CD4-positive, alpha-beta T cell (primary cell): ENCODE data around the gene SYT11. TPM values are rescaled to one million over a fixed set of nuclear protein-coding genes. Genes with fewer than 3 reads are reported as not detected.
A peak's percentile ranks its signal among the peaks of the same experiment; 100 is the strongest.
"Not testable (repeated sequence)": the region's sequence is repeated elsewhere in the genome, so short reads cannot be mapped to it uniquely, and the experiment has no call there.

Source experiments
- ATAC-seq: fragments of 200-7000 bp; cut with Tn5 transposase; one replicate; pipeline ENCODE4 v1.10.0; 2022; ENCODE audit warnings: mild to moderate bottlenecking; ENCODE audit not compliant: poor library complexity
- CTCF ChIA-PET: fragments of 350-600 bp; sonication (Branson Sonifier 250); formaldehyde crosslinking; loops from one replicate; lab custom pipeline; 2021; ENCODE audit warnings: antibody characterized with exemption, inconsistent platforms; lab: Charles Lee
- POLR2A ChIA-PET: fragments of 350-600 bp; sonication (Branson Sonifier 250); formaldehyde crosslinking; loops from one replicate; lab custom pipeline; 2021; ENCODE audit warnings: antibody characterized with exemption, inconsistent platforms; lab: Charles Lee
- DNase-seq, 14 experiments: peaks; one replicate each; pipeline ENCODE4 v3.0.0-alpha.2; 2013 to 2020; ENCODE audit warnings: mixed read lengths in 2 of 14
- H3K27ac ChIP-seq, 2 donors: one replicate each; pipeline versions ENCODE4 v1.5.1 to v1.7.0; 2013; ENCODE audit warnings: low read length in 2 of 2, low read depth in 1 of 2, mild to moderate bottlenecking in 1 of 2
- H3K27me3 ChIP-seq, 2 experiments: 1 replicate in 1 of 2; 2 replicates in 1 of 2; pipeline versions ENCODE4 v1.6.1 to v1.7.0; 2013; ENCODE audit warnings: low read length in 2 of 2, control low read depth in 1 of 2, mild to moderate bottlenecking in 1 of 2, moderate library complexity in 1 of 2; ENCODE audit not compliant: insufficient read depth in 2 of 2, control insufficient read depth in 1 of 2
- H3K36me3 ChIP-seq: one replicate; pipeline ENCODE4 v1.6.1; 2013; ENCODE audit warnings: low read length, control low read depth; ENCODE audit not compliant: insufficient read depth
- H3K4me1 ChIP-seq: one replicate; pipeline ENCODE4 v1.6.1; 2013; ENCODE audit warnings: low read length, control low read depth; ENCODE audit not compliant: insufficient read depth
- H3K4me3 ChIP-seq: one replicate; pipeline ENCODE4 v1.5.1; 2013; ENCODE audit warnings: mild to moderate bottlenecking, low read length, moderate library complexity
- H3K9me3 ChIP-seq, 2 experiments: 1 replicate in 1 of 2; 2 replicates in 1 of 2; pipeline versions ENCODE4 v1.6.1 to v1.7.0; 2013; ENCODE audit warnings: low read length in 2 of 2, mild to moderate bottlenecking in 2 of 2, control low read depth in 1 of 2, moderate library complexity in 1 of 2; ENCODE audit not compliant: control insufficient read depth in 1 of 2, insufficient read depth in 1 of 2
- H3K27ac Mint-ChIP-seq: one replicate; pipeline ENCODE4 v1.8.0; 2020; ENCODE audit warnings: mixed read lengths
- H3K27me3 Mint-ChIP-seq: one replicate; pipeline ENCODE4 v1.8.0; 2021; ENCODE audit warnings: mixed read lengths
- H3K36me3 Mint-ChIP-seq: one replicate; pipeline ENCODE4 v1.8.0; 2021; ENCODE audit warnings: low read depth, mixed read lengths
- H3K4me1 Mint-ChIP-seq: one replicate; pipeline ENCODE4 v1.8.0; 2021; ENCODE audit warnings: low read depth, mixed read lengths
- H3K4me3 Mint-ChIP-seq: one replicate; pipeline ENCODE4 v1.8.0; 2020; ENCODE audit warnings: mild to moderate bottlenecking, mixed read lengths
- H3K9me3 Mint-ChIP-seq: one replicate; pipeline ENCODE4 v1.8.0; 2020; ENCODE audit warnings: mixed read lengths
- CTCF ChIP-seq: fragments of 200-600 bp; IDR thresholded peaks from one replicate; pipeline ENCODE4 v1.8.0; 2022; ENCODE audit warnings: antibody characterized with exemption, mild to moderate bottlenecking
- intact Hi-C, 2 experiments: fragments of 100-400 bp; cut with DNase I in 1 of 2; cut with micrococcal nuclease in 1 of 2; formaldehyde crosslinking; loops; one replicate each; pipeline versions ENCODE4 v1.15.1 to v1.9.0; 2023 to 2025; cut with DNase I, micrococcal nuclease
- total RNA-seq, 174 experiments: library from RNA in 2 of 174; stranded (reverse) in 2 of 174; gene quantifications; one replicate each; pipeline ENCODE4 v1.2.3 and lab custom pipeline; 2021 to 2026

SYT11 gene
- total RNA-seq, 2 experiments from 2014 or later, result 6.1 to 6.3 TPM

GRCh38 chr1:155920717-155921116 lies 61.4 kb downstream of the SYT11 start:
- POLR2A ChIA-PET, result interaction anchor here (1.4 kb wide), 1 partner anchor 14 kb away, joined by 3 read pairs; no protein-coding TSS in a partner anchor
- H3K4me1 Mint-ChIP-seq, result no peaks in the 10 kb centered on the region
- no peaks in the 10 kb centered on the region for H3K9me3 ChIP-seq
- H3K27me3 Mint-ChIP-seq, result no peaks in the 10 kb centered on the region
- no peaks in the 10 kb centered on the region for H3K4me1 ChIP-seq
- H3K27ac ChIP-seq, result no peak overlapping the region
- no peak overlapping the region for H3K4me3 Mint-ChIP-seq
- H3K27me3 ChIP-seq, result no peaks in the 10 kb centered on the region
- H3K36me3 ChIP-seq, result peaks cover 95% of the 10 kb centered on the region
- peaks cover 84% of the 10 kb centered on the region for H3K36me3 Mint-ChIP-seq
- CTCF ChIA-PET, result interaction anchor here (2.1 kb wide), 1 partner anchor 13 kb away, joined by 6 read pairs; the partner anchor contains the start of gene KHDC4
- intact Hi-C loops, result no loop called here
- no peak for TF ChIP-seq CTCF
- no peaks in the 10 kb centered on the region for H3K9me3 Mint-ChIP-seq
- ATAC-seq (no peak), DNase-seq (no peak)
- no peak overlapping the region for H3K4me3 ChIP-seq
- peak overlapping the region; percentile 40 for H3K27ac Mint-ChIP-seq

- H3K27ac Mint-ChIP-seq, result no peak overlapping the region
- intact Hi-C loops, result no loop called here
- Histone ChIP-seq H3K9me3 (no peaks in the 10 kb centered on the region), H3K4me3 (no peak overlapping the region), H3K27me3 (no peaks in the 10 kb centered on the region), H3K36me3 (peaks cover 96% of the 10 kb centered on the region), H3K27ac (no peak overlapping the region), H3K4me1 (peaks cover under 1% of the 10 kb centered on the region)
- TF ChIP-seq CTCF, result no peak
- DNase-seq, result no peak
- no peak overlapping the region for H3K4me3 Mint-ChIP-seq
- ATAC-seq, result no peak
- no peaks in the 10 kb centered on the region for H3K9me3 Mint-ChIP-seq
- peaks cover 13% of the 10 kb centered on the region for H3K4me1 Mint-ChIP-seq
- POLR2A ChIA-PET, result interaction anchor here (1.1 kb wide), 1 partner anchor 9 kb away, joined by 3 read pairs; the partner anchor contains the start of gene KHDC4
- H3K36me3 Mint-ChIP-seq, result peaks cover 92% of the 10 kb centered on the region
- CTCF ChIA-PET, result no interaction called here
- H3K27me3 Mint-ChIP-seq, result no peaks in the 10 kb centered on the region
Measured at GRCh38 chr1:155925506-155925905, 66.1 kb downstream of the SYT11 start.

GRCh38 chr1:155929057-155929456 lies 69.7 kb downstream of the SYT11 start:
- no peaks in the 10 kb centered on the region for H3K9me3 ChIP-seq
- no peak for TF ChIP-seq CTCF
- CTCF ChIA-PET, result no interaction called here
- intact Hi-C loops, result no loop called here
- H3K27ac Mint-ChIP-seq, result peak overlapping the region; percentile 35
- H3K4me3 Mint-ChIP-seq, result peak overlapping the region; percentile 11
- peaks cover 33% of the 10 kb centered on the region for H3K4me1 ChIP-seq
- H3K36me3 Mint-ChIP-seq, result peaks cover 78% of the 10 kb centered on the region
- H3K9me3 Mint-ChIP-seq, result no peaks in the 10 kb centered on the region
- no peak for ATAC-seq
- no peak overlapping the region for H3K27ac ChIP-seq
- peaks cover 92% of the 10 kb centered on the region for H3K36me3 ChIP-seq
- no peak for DNase-seq
- H3K27me3 Mint-ChIP-seq, result no peaks in the 10 kb centered on the region
- POLR2A ChIA-PET, result no interaction called here
- H3K27me3 ChIP-seq, result no peaks in the 10 kb centered on the region
- H3K4me1 Mint-ChIP-seq, result peaks cover 37% of the 10 kb centered on the region
- no peak overlapping the region for H3K4me3 ChIP-seq

- Mint-ChIP-seq H3K4me3 (peak overlapping the region; percentile 65), H3K36me3 (peaks cover 68% of the 10 kb centered on the region), H3K4me1 (peaks cover 37% of the 10 kb centered on the region)
- Histone ChIP-seq H3K4me1 (peaks cover 42% of the 10 kb centered on the region), H3K36me3 (peaks cover 77% of the 10 kb centered on the region)
- intact Hi-C loops, result loop anchor here (5.0 kb wide), 2 partner anchors 73 to 122 kb away; partner anchors contain the start of genes GON4L (in 1 of the 2), LAMTOR2 (in 1 of the 2), SYT11 (in 1 of the 2) and UBQLN4 (in 1 of the 2)
- ChIA-PET CTCF (interaction anchor here (2.0 kb wide), 1 partner anchor 15 kb away, joined by 5 read pairs; no protein-coding TSS in a partner anchor), POLR2A (interaction anchor here (0.6 to 6.0 kb wide), 2 partner anchors 13 to 47 kb away, joined by 3 to 92 read pairs; partner anchors contain the start of gene ARHGEF2)
- not testable (repeated sequence) for H3K27ac Mint-ChIP-seq, H3K27me3 ChIP-seq, DNase-seq, H3K4me3 ChIP-seq, H3K27ac ChIP-seq, ATAC-seq, H3K9me3 Mint-ChIP-seq, H3K27me3 Mint-ChIP-seq, H3K9me3 ChIP-seq
Measured at GRCh38 chr1:155930725-155931124, 71.4 kb downstream of the SYT11 start.
